WTC11 (cell line): ENCODE results near the gene GRAP. TPM values are rescaled to one million over a fixed set of nuclear protein-coding genes. Genes with fewer than 3 reads are reported as not detected.
"Not testable (repeated sequence)": the region's sequence is repeated elsewhere in the genome, so short reads cannot be mapped to it uniquely, and the experiment has no call there.

Experiments
- ATAC-seq: fragments of 200-7000 bp; cut with Tn5 transposase; 2 replicates; pipeline ENCODE4 v1.10.0; 2021; ENCODE audit warnings: mild to moderate bottlenecking, moderate library complexity
- Bru-seq: library from RNA; stranded (reverse); fragments of 400-500 nt; gene quantifications from one replicate; lab custom pipeline; 2021; lab: Mats Ljungman, UMichigan
- CTCF ChIA-PET: fragments of 300-600 bp; sonication (Branson Sonifier 250); formaldehyde crosslinking; loops from one replicate; lab custom pipeline; 2021; ENCODE audit warnings: antibody characterized with exemption; lab: Charles Lee
- POLR2A ChIA-PET: fragments of 350-600 bp; sonication (Branson Sonifier 250); formaldehyde crosslinking; loops from one replicate; lab custom pipeline; 2021; ENCODE audit warnings: antibody characterized with exemption; lab: Charles Lee
- DNase-seq: peaks from one replicate; pipeline ENCODE4 v3.0.0; 2021; ENCODE audit warnings: low spot score
- H3K27ac Mint-ChIP-seq: 2 replicates; pipeline ENCODE4 v1.8.0; 2021; ENCODE audit warnings: mixed read lengths
- H3K27me3 Mint-ChIP-seq: 2 replicates; pipeline ENCODE4 v1.8.0; 2021; ENCODE audit warnings: low read depth, mild to moderate bottlenecking, moderate library complexity, mixed read lengths
- H3K36me3 Mint-ChIP-seq: 2 replicates; pipeline ENCODE4 v1.8.0; 2021; ENCODE audit warnings: mixed read lengths
- H3K4me1 Mint-ChIP-seq: 2 replicates; pipeline ENCODE4 v1.8.0; 2022; ENCODE audit warnings: mixed read lengths
- H3K4me3 Mint-ChIP-seq: 2 replicates; pipeline ENCODE4 v1.8.0; 2021; ENCODE audit warnings: mild to moderate bottlenecking, moderate library complexity, mixed read lengths
- H3K9me3 Mint-ChIP-seq: 2 replicates; pipeline ENCODE4 v1.8.0; 2021; ENCODE audit warnings: mixed read lengths
- long read RNA-seq, 3 experiments: library from RNA in 1 of 3; library from capped mRNA in 1 of 3; library from polyadenylated mRNA in 1 of 3; unstranded in 2 of 3; stranded (forward) in 1 of 3; transcript quantifications; one replicate each; pipeline ENCODE4 v2.0.0, GENCODE V29; 2021
- total RNA-seq: library from RNA; stranded (reverse); gene quantifications from 3 replicates; pipeline ENCODE4 v1.2.3, GENCODE V29; 2021

Gene GRAP
- 0.50 to 0.59 TPM (median 0.55 TPM) in 3 replicates for total RNA-seq
- Bru-seq, nascent RNA, result percentile 11 among the genes with signal in this experiment
- long read RNA-seq, experiment 1, partial matches to known transcripts, result 0 of 1 reads
- long read RNA-seq, experiment 1, other reads (novel, unspliced or antisense), result 0 of 1 reads
- long read RNA-seq, experiment 2, result 0 reads
- long read RNA-seq, experiment 3, result 0 reads

- H3K4me3 Mint-ChIP-seq, H3K36me3 Mint-ChIP-seq, H3K4me1 Mint-ChIP-seq, H3K27ac Mint-ChIP-seq, CTCF ChIA-PET, H3K27me3 Mint-ChIP-seq, DNase-seq, POLR2A ChIA-PET, H3K9me3 Mint-ChIP-seq: not testable (repeated sequence)
- ATAC-seq, result peak; percentile 60
These were observed at the start of gene GRAP for GRCh38 chr17:19046782-19047375. TSS of gene GRAP (minus strand) at chr17:19046957. CDS start at chr17:19046926, 31 bp downstream.

- H3K36me3 Mint-ChIP-seq, H3K27ac Mint-ChIP-seq, H3K9me3 Mint-ChIP-seq, POLR2A ChIA-PET, CTCF ChIA-PET, ATAC-seq, H3K4me1 Mint-ChIP-seq, H3K27me3 Mint-ChIP-seq, H3K4me3 Mint-ChIP-seq: not testable (repeated sequence)
- DNase-seq, result peak; percentile 10
These were observed 47.1 kb upstream of the GRAP start for GRCh38 chr17:19093684-19094438.

DNA sequence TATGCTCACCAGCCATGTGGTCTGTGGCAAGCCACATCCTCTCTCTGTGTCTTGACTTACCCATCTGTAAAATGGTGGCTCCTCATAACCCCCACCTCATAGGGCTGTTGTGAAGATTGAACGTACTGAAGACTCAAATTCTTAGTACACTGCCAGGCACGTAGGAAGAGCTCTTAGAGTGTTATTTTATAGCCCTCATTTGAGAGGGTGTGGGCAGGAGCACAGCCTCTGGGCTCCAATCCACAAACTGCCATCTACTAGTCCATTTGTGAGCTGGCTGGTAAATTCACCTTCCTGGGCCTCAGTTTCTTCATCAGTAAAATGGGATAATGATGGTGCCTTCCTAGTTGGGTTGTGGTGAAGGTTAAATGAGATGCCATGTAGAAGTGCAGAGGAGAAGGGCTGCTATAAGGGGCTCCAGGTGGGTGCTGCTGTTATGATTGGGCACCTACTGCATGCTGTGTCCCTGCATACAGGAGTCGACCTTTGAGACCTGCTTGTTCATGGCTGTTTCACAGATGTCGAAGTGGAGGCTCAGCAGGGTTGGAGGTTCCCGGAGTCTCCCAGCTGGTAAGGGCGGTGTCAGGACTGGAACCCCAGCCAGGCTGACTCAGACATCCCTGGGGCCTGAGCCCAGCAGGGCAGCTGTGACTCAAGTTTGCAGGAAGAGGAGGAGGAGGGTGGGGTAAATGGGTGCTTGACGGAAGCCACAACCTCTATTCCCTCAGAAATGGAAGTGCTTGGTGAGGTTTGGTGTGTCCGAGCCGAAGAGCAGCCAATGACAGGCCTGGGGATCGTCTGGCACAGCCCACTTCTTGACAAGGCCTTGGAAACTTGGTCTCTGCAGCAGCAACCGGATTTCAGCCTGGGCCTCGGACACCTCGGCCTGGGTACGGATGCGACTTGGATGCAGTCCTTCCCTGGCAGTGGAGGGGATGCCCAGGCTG is 46.3 kb upstream of the GRAP start:
- H3K4me1 Mint-ChIP-seq, H3K4me3 Mint-ChIP-seq, H3K9me3 Mint-ChIP-seq, H3K36me3 Mint-ChIP-seq, H3K27me3 Mint-ChIP-seq, POLR2A ChIA-PET, CTCF ChIA-PET, H3K27ac Mint-ChIP-seq: not testable (repeated sequence)
- peak; percentile 11 for DNase-seq
- peak; percentile 3 for ATAC-seq

- H3K9me3 Mint-ChIP-seq, H3K27me3 Mint-ChIP-seq, H3K27ac Mint-ChIP-seq, H3K4me1 Mint-ChIP-seq, POLR2A ChIA-PET, DNase-seq, CTCF ChIA-PET, ATAC-seq, H3K4me3 Mint-ChIP-seq, H3K36me3 Mint-ChIP-seq: not testable (repeated sequence)
These were observed 43.5 kb upstream of the GRAP start for GRCh38 chr17:19090058-19090772.

GRCh38 chr17:19088804-19089685 is 42.3 kb upstream of the GRAP start:
- not testable (repeated sequence) for DNase-seq
- peak; percentile 86 for ATAC-seq

GRCh38 chr17:19077386-19077785 is 30.6 kb upstream of the GRAP start:
- H3K36me3 Mint-ChIP-seq, H3K4me1 Mint-ChIP-seq, H3K9me3 Mint-ChIP-seq, DNase-seq, CTCF ChIA-PET, H3K27ac Mint-ChIP-seq, H3K27me3 Mint-ChIP-seq, POLR2A ChIA-PET, H3K4me3 Mint-ChIP-seq: not testable (repeated sequence)
- 0 out of 2 replicates have a peak, but pooled peaks have one; percentile 5 for ATAC-seq

More at GRCh38 chr17:19088804-19089685, 42.3 kb upstream of the GRAP start:
- H3K27ac Mint-ChIP-seq, H3K4me3 Mint-ChIP-seq, H3K27me3 Mint-ChIP-seq, H3K4me1 Mint-ChIP-seq, POLR2A ChIA-PET, H3K36me3 Mint-ChIP-seq, CTCF ChIA-PET, H3K9me3 Mint-ChIP-seq: not testable (repeated sequence)
